H1 (cell line): ENCODE results near the gene STBD1. TPM values are rescaled to one million over a fixed set of nuclear protein-coding genes. Genes with fewer than 3 reads are reported as not detected.
"Not testable (repeated sequence)": the region's sequence is repeated elsewhere in the genome, so short reads cannot be mapped to it uniquely, and the experiment has no call there.

Experiments
- CTCF ChIA-PET: fragments of 300-600 bp; sonication (Branson Sonifier 250); formaldehyde crosslinking; loops from one replicate; lab custom pipeline; 2021; ENCODE audit not compliant: partially characterized antibody; lab: Charles Lee
- POLR2A ChIA-PET: fragments of 300-600 bp; sonication (Branson Sonifier 250); formaldehyde crosslinking; loops from one replicate; lab custom pipeline; 2021; ENCODE audit warnings: inconsistent platforms; ENCODE audit not compliant: partially characterized antibody; lab: Charles Lee
- DNase-seq, 2 experiments: peaks; one replicate each; pipeline versions ENCODE4 v3.0.0 to v3.0.0-alpha.2; 2010 to 2022; ENCODE audit warnings: low spot score in 2 of 2, low read depth in 1 of 2, mixed read lengths in 1 of 2
- FAIRE-seq: peaks from 2 replicates; lab custom pipeline; 2011; peaks lifted over from hg19 to GRCh38; lab: Jason Lieb, UNC
- H2AFZ ChIP-seq: 2 replicates; pipeline ENCODE4 v1.8.1; 2012; ENCODE audit warnings: low read length, inconsistent platforms
- H2AK5ac ChIP-seq: 2 replicates; pipeline ENCODE4 v1.6.1; 2013; ENCODE audit warnings: low read depth, low read length
- H2BK120ac ChIP-seq: replicated peaks from 2 replicates; pipeline ENCODE3; 2013; ENCODE audit warnings: low read depth, low read length, inconsistent platforms
- H2BK12ac ChIP-seq: 2 replicates; pipeline ENCODE4 v1.6.1; 2013; ENCODE audit warnings: low read depth, low read length
- H2BK15ac ChIP-seq: 2 replicates; pipeline ENCODE4 v1.6.1; 2013; ENCODE audit warnings: low read length
- H2BK20ac ChIP-seq: 2 replicates; pipeline ENCODE4 v1.6.1; 2013; ENCODE audit warnings: low read length
- H2BK5ac ChIP-seq: 2 replicates; pipeline ENCODE4 v1.6.1; 2013; ENCODE audit warnings: low read depth, low read length
- H3K14ac ChIP-seq: 2 replicates; pipeline ENCODE4 v1.6.1; 2013; ENCODE audit warnings: inconsistent platforms; ENCODE audit not compliant: insufficient read length
- H3K18ac ChIP-seq: 2 replicates; pipeline ENCODE4 v1.6.1; 2013; ENCODE audit warnings: low read length; ENCODE audit errors: extremely low read depth
- H3K23ac ChIP-seq: 2 replicates; pipeline ENCODE4 v1.6.1; 2013; ENCODE audit warnings: inconsistent platforms; ENCODE audit not compliant: insufficient read length
- H3K23me2 ChIP-seq: 2 replicates; pipeline ENCODE4 v1.6.1; 2013; ENCODE audit warnings: low read depth, low read length
- H3K27ac ChIP-seq: 2 replicates; pipeline ENCODE4 v1.6.1; 2011; ENCODE audit warnings: low read depth, low read length, inconsistent platforms
- H3K27me3 ChIP-seq, 4 experiments: replicated peaks in 1 of 4; 1 replicate in 1 of 4; 2 replicates in 3 of 4; pipeline versions ENCODE4 v1.6.1 to v1.8.1; 2011 to 2013; ENCODE audit warnings: low read length in 3 of 4, mild to moderate bottlenecking in 3 of 4, inconsistent platforms in 2 of 4, mixed read lengths in 2 of 4, moderate library complexity in 1 of 4; ENCODE audit not compliant: control insufficient read depth in 3 of 4, insufficient read depth in 3 of 4; ENCODE audit errors: extremely low read depth in 1 of 4
- H3K36me3 ChIP-seq, 4 experiments: 2 replicates each; pipeline versions ENCODE4 v1.6.1 to v1.8.1; 2011 to 2013; ENCODE audit warnings: mild to moderate bottlenecking in 4 of 4, low read length in 3 of 4, moderate library complexity in 2 of 4, control low read depth in 1 of 4, inconsistent platforms in 1 of 4; ENCODE audit not compliant: insufficient read depth in 4 of 4, control insufficient read depth in 2 of 4
- H3K4ac ChIP-seq: replicated peaks from 2 replicates; pipeline ENCODE3; 2013; ENCODE audit warnings: low read length, low read depth, mixed read lengths, inconsistent platforms; ENCODE audit not compliant: insufficient read length
- H3K4me1 ChIP-seq, 4 experiments: replicated peaks in 1 of 4; 1 replicate in 1 of 4; 2 replicates in 3 of 4; pipeline versions ENCODE4 v1.6.1 to v1.8.1; 2011 to 2013; ENCODE audit warnings: low read length in 3 of 4, inconsistent platforms in 2 of 4, mixed read lengths in 1 of 4; ENCODE audit not compliant: insufficient read depth in 4 of 4, control insufficient read depth in 3 of 4
- H3K4me2 ChIP-seq, 2 experiments: 2 replicates each; pipeline versions ENCODE4 v1.6.1 to v1.8.1; 2011 to 2013; ENCODE audit warnings: low read depth in 2 of 2, low read length in 2 of 2, control low read depth in 1 of 2, inconsistent platforms in 1 of 2, mild to moderate bottlenecking in 1 of 2; ENCODE audit not compliant: insufficient read depth in 1 of 2
- H3K4me3 ChIP-seq, 4 experiments: fragments of 200-600, 300-600 bp in 1 of 4; sonication (generic), shearing (Covaris generic), sonication (Bioruptor Twin) in 1 of 4; 2 replicates each; pipeline versions ENCODE4 v1.5.1 to v1.8.1; 2011 to 2016; ENCODE audit warnings: low read length in 4 of 4, low read depth in 3 of 4, control low read depth in 2 of 4, inconsistent platforms in 2 of 4, mild to moderate bottlenecking in 2 of 4, mixed read lengths in 1 of 4, moderate library complexity in 1 of 4; ENCODE audit not compliant: insufficient read depth in 2 of 4; ENCODE audit errors: extremely low read depth in 1 of 4
- H3K56ac ChIP-seq: replicated peaks from 2 replicates; pipeline ENCODE3; 2013; ENCODE audit warnings: low read depth, mild to moderate bottlenecking, mixed read lengths, low read length, inconsistent platforms; ENCODE audit not compliant: insufficient read length
- H3K79me1 ChIP-seq: 2 replicates; pipeline ENCODE4 v1.6.1; 2013; ENCODE audit warnings: low read depth, low read length, control low read depth
- H3K79me2 ChIP-seq, 2 experiments: 2 replicates each; pipeline versions ENCODE4 v1.6.1 to v1.8.1; 2012 to 2013; ENCODE audit warnings: low read length in 2 of 2, mild to moderate bottlenecking in 2 of 2, inconsistent platforms in 1 of 2; ENCODE audit not compliant: insufficient read depth in 2 of 2, control insufficient read depth in 1 of 2
- H3K9ac ChIP-seq, 4 experiments: replicated peaks in 1 of 4; 1 replicate in 1 of 4; 2 replicates in 3 of 4; pipeline versions ENCODE4 v1.6.1 to v1.8.1; 2011 to 2013; ENCODE audit warnings: low read depth in 3 of 4, low read length in 3 of 4, control low read depth in 2 of 4, mild to moderate bottlenecking in 2 of 4, moderate library complexity in 2 of 4, inconsistent platforms in 1 of 4; ENCODE audit errors: extremely low read depth in 1 of 4
- H3K9me3 ChIP-seq, 2 experiments: 2 replicates each; pipeline versions ENCODE4 v1.6.1 to v1.8.1; 2012 to 2013; ENCODE audit warnings: mild to moderate bottlenecking in 2 of 2, moderate library complexity in 2 of 2, control low read depth in 1 of 2, inconsistent platforms in 1 of 2, low read depth in 1 of 2, low read length in 1 of 2, mixed read lengths in 1 of 2; ENCODE audit not compliant: insufficient read depth in 2 of 2
- H4K20me1 ChIP-seq, 2 experiments: replicated peaks in 1 of 2; 2 replicates each; pipeline versions ENCODE3 to v1.8.1; 2011 to 2013; ENCODE audit warnings: inconsistent platforms in 2 of 2, low read length in 2 of 2, mild to moderate bottlenecking in 1 of 2; ENCODE audit not compliant: insufficient read depth in 2 of 2, control insufficient read depth in 1 of 2
- H4K5ac ChIP-seq: 2 replicates; pipeline ENCODE4 v1.6.1; 2013; ENCODE audit warnings: low read length, low read depth, mixed read lengths, inconsistent platforms; ENCODE audit not compliant: insufficient read length
- H4K8ac ChIP-seq: 2 replicates; pipeline ENCODE4 v1.8.0; 2013; ENCODE audit warnings: mild to moderate bottlenecking, moderate library complexity, low read length, inconsistent platforms; ENCODE audit not compliant: insufficient read depth; ENCODE audit errors: extremely low read depth
- H4K91ac ChIP-seq: replicated peaks from 2 replicates; pipeline ENCODE3; 2013; ENCODE audit warnings: low read length, mixed read lengths, inconsistent platforms; ENCODE audit not compliant: insufficient read length
- WGBS, 2 experiments: shearing (Covaris generic) in 1 of 2; methylation state at CpG; one replicate each; pipeline versions ENCODE4 v1.1.6 to v1.1.7; 2013 to 2015; ENCODE audit warnings: low lambda C conversion rate in 2 of 2, mixed read lengths in 2 of 2, inconsistent platforms in 1 of 2, low coverage in 1 of 2, missing lambda C conversion rate in 1 of 2; ENCODE audit not compliant: insufficient replicate concordance in 2 of 2, insufficient coverage in 1 of 2, insufficient read length in 1 of 2; ENCODE audit errors: extremely low coverage in 1 of 2, missing lambda C conversion rate in 1 of 2; 5-methylcytosine and 5-hydroxymethylcytosine counted together
- polyA plus RNA-seq, 7 experiments: library from polyadenylated mRNA; depleted of rRNA in 3 of 7; stranded (reverse) in 5 of 7; unstranded in 2 of 7; fragments of >200 nt in 5 of 7; fragments of 200-250 nt in 2 of 7; gene quantifications; 1 replicate in 5 of 7; 2 replicates in 1 of 7; 4 replicates in 1 of 7; pipeline versions ENCODE4 v1.2.1 to v1.2.3, GENCODE V29; 2011 to 2013; ENCODE audit warnings: missing spikeins in 2 of 7, mixed read lengths in 2 of 7
- total RNA-seq: library from RNA; stranded (reverse); fragmentation: NEBNext Ultra II Directional; extraction: Animal tissue kit (Norgen Biotek cat#: 25700); gene quantifications from 2 replicates; pipeline ENCODE4 v1.2.1, GENCODE V29; 2021

STBD1 gene
- total and polyA plus RNA-seq, 2 of the 8 experiments (the other 6 are each of a cell fraction or from before 2014, with no cell fraction given): 0.45 to 1.7 TPM

- not testable (repeated sequence) for H3K4ac ChIP-seq, FAIRE-seq, H3K36me3 ChIP-seq, H3K9me3 ChIP-seq, H4K20me1 ChIP-seq, DNase-seq, H3K4me3 ChIP-seq, H3K9ac ChIP-seq, H4K8ac ChIP-seq, H2BK15ac ChIP-seq, H3K4me2 ChIP-seq, H4K5ac ChIP-seq, H3K27ac ChIP-seq, H3K18ac ChIP-seq, H3K56ac ChIP-seq, H3K23me2 ChIP-seq, H2BK120ac ChIP-seq, H3K14ac ChIP-seq, H2BK12ac ChIP-seq, H4K91ac ChIP-seq, H2BK20ac ChIP-seq, H3K79me2 ChIP-seq, H3K23ac ChIP-seq, H3K27me3 ChIP-seq, H2BK5ac ChIP-seq, H2AK5ac ChIP-seq, H3K79me1 ChIP-seq, H2AFZ ChIP-seq, H3K4me1 ChIP-seq
- 88% methylated on average over 6 of the region's 6 CpGs; no CpG with 5 or more reads in 1 of the 2 experiments for WGBS, 2 experiments
- ChIA-PET POLR2A (interaction anchor here (1.6 kb wide), 1 partner anchor 31 kb away, joined by 3 read pairs; no protein-coding TSS in a partner anchor), CTCF (interaction anchor here (0.6 to 1.4 kb wide), 7 partner anchors 11 to 129 kb away, joined by 3 to 6 read pairs (median 3); no protein-coding TSS in a partner anchor)
These were observed 24.9 kb upstream of the STBD1 start for GRCh38 chr4:76281594-76281993.
